ENCODE results near the gene ALS2.
"Not testable (repeated sequence)": the region's sequence is repeated elsewhere in the genome, so short reads cannot be mapped to it uniquely, and the experiment has no call there.

ALS2 gene

DNA sequence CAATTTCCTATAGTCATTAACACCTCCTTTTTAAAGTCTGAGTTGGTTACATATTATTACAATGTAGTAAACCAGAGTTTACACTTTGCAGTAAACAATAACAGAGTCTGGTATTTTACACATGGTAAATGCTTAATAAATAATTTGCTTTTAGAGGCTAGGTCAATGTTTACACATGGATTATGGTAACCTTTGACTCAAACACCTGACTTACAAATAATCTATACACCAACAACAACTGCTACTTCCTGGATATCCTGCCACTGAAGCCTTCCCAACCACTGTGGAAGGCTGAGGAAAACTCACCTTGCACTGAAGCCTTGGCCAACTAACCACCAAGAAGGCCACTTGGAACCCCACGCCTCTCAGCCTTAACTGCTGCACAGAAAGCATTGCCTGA lies 5.4 kb downstream of the ALS2 start:
- TF ChIP-seq, protein P1, sequence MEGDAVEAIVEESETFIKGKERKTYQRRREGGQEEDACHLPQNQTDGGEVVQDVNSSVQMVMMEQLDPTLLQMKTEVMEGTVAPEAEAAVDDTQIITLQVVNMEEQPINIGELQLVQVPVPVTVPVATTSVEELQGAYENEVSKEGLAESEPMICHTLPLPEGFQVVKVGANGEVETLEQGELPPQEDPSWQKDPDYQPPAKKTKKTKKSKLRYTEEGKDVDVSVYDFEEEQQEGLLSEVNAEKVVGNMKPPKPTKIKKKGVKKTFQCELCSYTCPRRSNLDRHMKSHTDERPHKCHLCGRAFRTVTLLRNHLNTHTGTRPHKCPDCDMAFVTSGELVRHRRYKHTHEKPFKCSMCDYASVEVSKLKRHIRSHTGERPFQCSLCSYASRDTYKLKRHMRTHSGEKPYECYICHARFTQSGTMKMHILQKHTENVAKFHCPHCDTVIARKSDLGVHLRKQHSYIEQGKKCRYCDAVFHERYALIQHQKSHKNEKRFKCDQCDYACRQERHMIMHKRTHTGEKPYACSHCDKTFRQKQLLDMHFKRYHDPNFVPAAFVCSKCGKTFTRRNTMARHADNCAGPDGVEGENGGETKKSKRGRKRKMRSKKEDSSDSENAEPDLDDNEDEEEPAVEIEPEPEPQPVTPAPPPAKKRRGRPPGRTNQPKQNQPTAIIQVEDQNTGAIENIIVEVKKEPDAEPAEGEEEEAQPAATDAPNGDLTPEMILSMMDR (IDR thresholded peaks at IDR 0.05; ENCODE audit: borderline replicate concordance, control extremely low read depth, extremely low read depth, insufficient read depth, missing control alignments), result no peak
- in situ Hi-C loops (cut with MboI; ENCODE audit: low sequenced_read_pairs, unreplicated experiment), result no loop called here
- no peak for DNase-seq (ENCODE audit: low spot score)

DNA sequence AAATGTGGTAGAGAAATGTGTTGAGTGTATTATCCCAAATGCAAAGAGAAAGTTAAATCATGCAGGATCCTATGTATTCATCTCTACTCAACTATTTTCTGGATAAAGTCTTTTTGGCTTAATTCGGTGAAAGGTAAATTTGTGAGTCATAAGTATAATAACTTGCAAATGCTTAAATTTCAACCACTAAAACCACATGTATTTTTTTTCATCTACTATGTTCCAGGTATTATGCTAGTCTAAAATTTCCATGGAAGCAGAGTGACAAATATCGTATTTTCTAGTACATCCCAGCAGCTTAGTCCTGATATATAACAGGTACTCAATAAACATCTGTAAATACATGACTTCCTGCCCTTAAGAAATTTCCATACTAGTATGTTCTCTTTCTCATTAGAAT lies 6.2 kb downstream of the ALS2 start:
- TF ChIP-seq, protein P1 (IDR thresholded peaks at IDR 0.05; ENCODE audit: borderline replicate concordance, control extremely low read depth, extremely low read depth, insufficient read depth, missing control alignments), result no peak
- in situ Hi-C loops (cut with MboI; ENCODE audit: low sequenced_read_pairs, unreplicated experiment), result no loop called here

DNA sequence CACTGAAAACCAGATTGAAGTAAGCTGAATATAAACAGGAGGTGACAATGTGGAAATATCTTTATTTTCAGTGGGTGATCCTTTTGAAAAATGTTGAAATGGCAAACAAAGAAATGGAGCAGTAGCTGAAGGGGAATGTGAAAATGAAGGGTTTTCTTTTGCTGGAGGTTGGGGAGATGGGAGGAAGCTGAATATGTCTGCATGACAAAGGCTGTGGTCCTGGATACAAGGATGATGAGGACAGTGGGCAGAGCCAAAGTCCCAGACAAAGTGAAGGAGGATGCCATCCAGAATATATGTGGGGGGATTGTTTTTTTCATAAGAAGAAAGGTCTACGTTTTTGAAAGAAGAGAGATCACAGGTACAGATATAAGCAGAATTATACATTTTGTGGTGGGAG lies 6.7 kb downstream of the ALS2 start:
- TF ChIP-seq, protein P1 (IDR thresholded peaks at IDR 0.05; ENCODE audit: borderline replicate concordance, control extremely low read depth, extremely low read depth, insufficient read depth, missing control alignments), result no peak
- in situ Hi-C loops (cut with MboI; ENCODE audit: low sequenced_read_pairs, unreplicated experiment), result no loop called here
- no peak for DNase-seq (ENCODE audit: low spot score)

More for the DNA sequence above, 6.2 kb downstream of the ALS2 start:
- no peak for DNase-seq (ENCODE audit: low spot score)

DNA sequence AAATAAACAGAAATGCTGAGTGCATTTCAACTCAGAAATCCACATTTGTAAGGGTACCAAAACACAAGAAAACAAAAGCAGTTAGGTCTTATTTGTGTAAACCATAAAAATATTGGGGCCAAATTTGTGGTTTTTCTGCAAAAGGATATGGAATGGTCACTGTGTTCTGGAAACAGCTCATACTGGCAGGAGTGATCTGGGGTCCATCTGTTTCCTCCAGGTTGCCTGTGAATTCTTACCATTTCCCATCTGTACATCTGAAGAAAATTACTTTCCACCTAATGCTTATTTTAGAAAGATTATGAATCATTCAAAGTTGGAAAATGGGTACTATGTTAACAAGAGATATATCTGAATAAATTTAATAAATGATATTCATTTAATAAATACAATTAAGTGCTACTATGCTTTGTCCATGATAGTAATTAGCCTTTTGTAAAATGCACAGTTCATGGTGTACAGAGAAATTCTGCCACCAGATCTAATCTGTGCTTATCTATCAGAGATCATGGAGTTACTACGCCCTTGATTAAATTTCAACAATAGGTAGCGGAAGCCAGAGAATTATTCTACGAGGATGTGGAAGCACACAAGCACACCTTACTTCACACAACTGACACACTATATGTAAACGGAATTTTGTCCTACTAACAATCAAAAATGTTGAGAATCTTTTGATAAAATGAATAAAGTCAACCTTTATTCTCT lies 10.9 kb downstream of the ALS2 start:
- TF ChIP-seq, protein P1 (IDR thresholded peaks at IDR 0.05; ENCODE audit: borderline replicate concordance, control extremely low read depth, extremely low read depth, insufficient read depth, missing control alignments), result no peak
- DNase-seq (ENCODE audit: low spot score), result no peak
- in situ Hi-C loops (cut with MboI; ENCODE audit: low sequenced_read_pairs, unreplicated experiment), result no loop called here

DNA sequence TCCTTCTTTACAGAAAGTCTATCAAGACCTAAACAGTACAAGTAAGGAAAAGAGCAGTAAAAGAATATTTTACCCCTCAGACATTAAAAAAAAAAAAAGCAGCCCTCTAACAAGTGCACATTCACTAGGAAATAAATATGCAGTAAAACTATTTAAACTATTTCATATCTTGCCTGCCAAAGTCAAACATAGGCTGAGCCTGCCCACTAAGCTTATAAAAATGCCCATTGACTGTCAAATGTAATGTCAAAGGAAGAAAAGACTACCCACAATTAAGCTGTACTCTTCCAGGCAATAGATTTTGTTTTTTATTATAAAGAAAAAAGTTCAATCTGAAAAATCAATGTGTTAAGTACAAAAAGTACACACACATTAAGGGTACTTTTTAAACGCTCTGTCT lies 11.8 kb downstream of the ALS2 start:
- no peak for DNase-seq (ENCODE audit: low spot score)
- TF ChIP-seq, protein P1 (IDR thresholded peaks at IDR 0.05; ENCODE audit: borderline replicate concordance, control extremely low read depth, extremely low read depth, insufficient read depth, missing control alignments), result no peak
- in situ Hi-C loops (cut with MboI; ENCODE audit: low sequenced_read_pairs, unreplicated experiment), result no loop called here

DNA sequence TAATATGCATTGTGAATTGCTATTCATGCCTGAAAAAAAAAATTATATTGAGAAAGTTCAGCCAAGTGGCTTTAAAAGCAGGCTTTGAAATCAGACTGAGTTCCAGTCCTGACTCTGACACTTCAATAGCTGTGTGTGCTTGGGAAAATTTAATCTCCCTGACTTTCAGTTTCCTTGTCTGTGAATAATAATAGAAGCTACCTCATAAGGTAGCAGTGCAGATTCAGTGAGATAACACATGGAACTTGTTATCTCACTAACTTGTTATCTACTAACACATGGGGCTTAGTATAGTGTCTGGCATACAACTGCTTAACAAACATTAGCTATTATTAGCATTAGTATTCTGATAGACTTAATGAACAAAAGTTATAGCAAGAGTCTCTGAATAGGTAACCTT lies 14.9 kb downstream of the ALS2 start:
- no peak for DNase-seq (ENCODE audit: low spot score)
- in situ Hi-C loops (cut with MboI; ENCODE audit: low sequenced_read_pairs, unreplicated experiment), result no loop called here
- TF ChIP-seq, protein P1 (IDR thresholded peaks at IDR 0.05; ENCODE audit: borderline replicate concordance, control extremely low read depth, extremely low read depth, insufficient read depth, missing control alignments), result no peak

DNA sequence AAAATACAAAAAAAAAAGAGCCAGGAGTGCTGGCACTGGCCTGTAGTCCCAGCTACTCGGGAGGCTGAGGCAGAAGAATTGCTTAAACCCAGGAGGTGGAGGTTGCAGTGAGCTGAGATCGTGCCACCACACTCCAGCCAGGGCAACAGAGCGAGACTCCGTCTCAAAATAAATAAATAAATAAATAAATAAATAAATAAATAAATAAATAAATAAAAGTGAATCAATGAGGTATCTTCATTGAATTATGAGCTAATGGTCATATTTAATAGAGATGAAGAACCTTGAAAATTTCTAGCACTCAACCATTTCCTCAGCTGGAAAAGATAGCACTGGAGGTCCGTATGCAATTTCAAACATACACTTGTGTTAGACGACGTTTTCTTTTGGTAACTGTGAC lies 16.3 kb downstream of the ALS2 start:
- DNase-seq (ENCODE audit: low spot score); in situ Hi-C loops (cut with MboI; ENCODE audit: low sequenced_read_pairs, unreplicated experiment): not testable (repeated sequence)

Measured in GM13976 (cell line).